AG04449 (cell line): Measurements from ENCODE around the gene L1CAM.

ENCODE experiments used
- CTCF ChIA-PET: fragments of 350-600 bp; formaldehyde crosslinking; extraction: SDS; loops from one replicate; lab custom pipeline; 2021; ENCODE audit warnings: antibody characterized with exemption; lab: Yijun Ruan, JAX
- POLR2A ChIA-PET: fragments of 400-600, 350-600 bp; formaldehyde crosslinking; extraction: SDS; loops from one replicate; lab custom pipeline; 2020; ENCODE audit warnings: antibody characterized with exemption, inconsistent platforms; lab: Yijun Ruan, JAX
- DNase-seq: peaks from one replicate; pipeline ENCODE4 v3.0.0-alpha.2; 2010; ENCODE audit warnings: low read depth, low spot score
- H3K4me3 ChIP-seq: 2 replicates; pipeline ENCODE4 v1.5.1; 2011; ENCODE audit warnings: low read depth, mild to moderate bottlenecking, control low read depth, low read length
- TF ChIP-seq, protein P1 (sequence below): IDR thresholded peaks from one replicate; pipeline ENCODE4 v1.5.1; 2011; ENCODE audit warnings: mild to moderate bottlenecking, moderate library complexity, low read length, control low read depth, inconsistent platforms; ENCODE audit not compliant: insufficient read depth; ENCODE audit errors: missing control alignments

L1CAM gene

DNA sequence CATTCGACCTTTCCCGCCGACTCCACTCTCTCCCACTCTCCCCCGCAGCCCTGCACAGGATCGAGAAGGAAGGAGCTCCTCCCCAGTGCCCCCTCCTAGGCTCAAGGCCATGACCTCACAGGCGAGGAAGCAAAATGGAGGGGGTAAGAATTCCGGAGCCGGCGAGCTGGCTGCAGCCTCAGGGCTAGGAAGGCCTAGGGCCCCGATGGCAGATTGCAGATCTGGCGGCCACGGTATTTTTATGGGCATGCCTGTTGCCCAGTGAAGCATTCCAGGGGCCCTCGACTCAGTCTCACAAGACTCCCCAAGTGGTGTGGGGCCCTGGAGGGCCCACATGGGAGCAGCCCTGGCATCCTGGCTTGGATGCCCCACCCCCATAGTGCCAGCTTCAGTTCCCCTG lies 942 bp upstream of the L1CAM start:
- DNase-seq: no peak
- TF ChIP-seq, protein P1, sequence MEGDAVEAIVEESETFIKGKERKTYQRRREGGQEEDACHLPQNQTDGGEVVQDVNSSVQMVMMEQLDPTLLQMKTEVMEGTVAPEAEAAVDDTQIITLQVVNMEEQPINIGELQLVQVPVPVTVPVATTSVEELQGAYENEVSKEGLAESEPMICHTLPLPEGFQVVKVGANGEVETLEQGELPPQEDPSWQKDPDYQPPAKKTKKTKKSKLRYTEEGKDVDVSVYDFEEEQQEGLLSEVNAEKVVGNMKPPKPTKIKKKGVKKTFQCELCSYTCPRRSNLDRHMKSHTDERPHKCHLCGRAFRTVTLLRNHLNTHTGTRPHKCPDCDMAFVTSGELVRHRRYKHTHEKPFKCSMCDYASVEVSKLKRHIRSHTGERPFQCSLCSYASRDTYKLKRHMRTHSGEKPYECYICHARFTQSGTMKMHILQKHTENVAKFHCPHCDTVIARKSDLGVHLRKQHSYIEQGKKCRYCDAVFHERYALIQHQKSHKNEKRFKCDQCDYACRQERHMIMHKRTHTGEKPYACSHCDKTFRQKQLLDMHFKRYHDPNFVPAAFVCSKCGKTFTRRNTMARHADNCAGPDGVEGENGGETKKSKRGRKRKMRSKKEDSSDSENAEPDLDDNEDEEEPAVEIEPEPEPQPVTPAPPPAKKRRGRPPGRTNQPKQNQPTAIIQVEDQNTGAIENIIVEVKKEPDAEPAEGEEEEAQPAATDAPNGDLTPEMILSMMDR: no peak
- no peak overlapping the region for H3K4me3 ChIP-seq
- ChIA-PET POLR2A (no interaction called here), CTCF (no interaction called here)

DNA sequence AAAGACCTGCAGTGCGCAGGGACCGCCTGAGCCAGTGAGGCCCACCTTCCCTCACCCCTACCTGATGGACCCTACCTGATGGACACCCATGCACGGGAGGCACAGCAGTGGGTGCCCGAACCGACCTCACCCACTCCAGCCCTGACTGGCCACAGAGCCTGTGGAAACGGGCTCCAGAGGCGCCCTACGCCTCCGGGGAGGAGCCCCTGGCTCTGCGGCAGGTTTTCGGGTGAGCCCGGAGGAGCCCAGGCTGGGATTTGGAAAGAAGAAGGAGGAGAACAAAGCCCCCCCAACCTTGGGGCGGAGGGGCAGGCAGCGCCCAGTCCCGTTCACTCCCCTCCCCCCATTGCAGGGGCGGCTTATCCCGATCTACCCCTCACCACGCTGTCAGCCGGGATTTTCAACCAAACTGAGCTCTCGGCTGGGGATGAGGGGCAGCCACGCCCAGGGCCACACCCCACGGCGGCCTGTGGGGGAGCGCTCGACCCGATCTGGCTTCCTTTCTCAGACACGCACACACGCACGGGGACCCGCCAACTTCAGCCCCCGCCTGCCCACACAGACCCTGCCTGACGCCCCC lies 675 bp downstream of the L1CAM start:
- CTCF ChIA-PET: no interaction called here
- POLR2A ChIA-PET: no interaction called here
- TF ChIP-seq, protein P1: no peak
- H3K4me3 ChIP-seq: no peak overlapping the region
- DNase-seq: no peak

- CTCF ChIA-PET: no interaction called here
- TF ChIP-seq, protein P1: no peak
- no peak overlapping the region for H3K4me3 ChIP-seq
- POLR2A ChIA-PET: no interaction called here
- DNase-seq: no peak
Measured at GRCh38 chrX:153884590-153884989, 1.4 kb downstream of the L1CAM start.

DNA sequence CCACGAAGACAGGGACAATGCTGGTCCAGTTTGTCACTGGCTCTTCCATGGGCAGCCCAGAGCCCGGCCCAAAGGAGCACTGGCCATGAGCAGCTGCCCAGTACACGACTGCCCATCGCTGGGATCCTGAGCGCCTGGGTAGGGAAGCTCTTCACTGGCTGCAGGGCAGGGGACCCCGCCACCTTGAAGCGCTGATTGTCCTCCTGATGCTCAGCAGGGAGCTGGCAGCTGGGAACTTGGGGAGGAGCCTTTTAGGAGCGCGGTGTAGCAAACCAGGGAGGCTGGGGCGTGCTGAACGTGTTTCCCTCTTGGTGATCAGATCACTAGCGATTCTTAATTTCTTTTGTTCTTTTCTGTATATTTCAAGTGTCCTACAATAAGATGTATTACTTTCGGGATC lies 1.8 kb downstream of the L1CAM start:
- no peak overlapping the region for H3K4me3 ChIP-seq
- ChIA-PET POLR2A (no interaction called here), CTCF (no interaction called here)
- DNase-seq: no peak
- TF ChIP-seq, protein P1: no peak

- ChIA-PET POLR2A (no interaction called here), CTCF (no interaction called here)
- TF ChIP-seq, protein P1: no peak
- no peak overlapping the region for H3K4me3 ChIP-seq
- DNase-seq: no peak
Measured at GRCh38 chrX:153883163-153883843, 2.7 kb downstream of the L1CAM start.

DNA sequence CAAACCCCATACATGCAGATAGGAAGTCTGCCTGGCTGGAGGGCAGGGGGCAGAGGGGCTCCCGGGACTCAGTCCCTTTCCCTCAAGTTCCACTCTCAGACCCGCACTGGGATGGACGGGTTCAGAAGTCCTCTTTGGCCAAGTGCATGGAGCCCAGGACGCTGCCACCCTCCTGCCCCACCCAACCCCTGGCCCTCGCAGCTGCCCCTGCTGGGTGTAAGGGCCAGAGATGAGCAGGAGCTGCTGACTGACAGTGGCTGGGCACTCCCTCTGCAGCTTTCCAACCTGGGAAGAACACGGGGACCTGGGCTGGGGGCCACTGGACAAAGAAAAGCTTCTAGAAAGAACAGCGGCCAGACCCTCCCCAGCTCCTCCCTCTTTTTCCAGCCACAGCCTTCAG lies 3.4 kb downstream of the L1CAM start:
- TF ChIP-seq, protein P1: no peak
- POLR2A ChIA-PET: no interaction called here
- no peak for DNase-seq
- CTCF ChIA-PET: no interaction called here
- H3K4me3 ChIP-seq: no peak overlapping the region
